SU-DHL-6 (cell line): ENCODE data around the gene ZFAND3.

Experiments used
- H2AFZ ChIP-seq: fragments of 200-600 bp; sonication (generic); 2 replicates; pipeline ENCODE4 v1.6.1; 2014; ENCODE audit warnings: low read depth, mild to moderate bottlenecking, moderate library complexity, mixed read lengths, antibody characterized with exemption, low read length; ENCODE audit not compliant: severe bottlenecking
- H3F3A ChIP-seq: fragments of 200-600 bp; shearing (Covaris generic); 2 replicates; pipeline ENCODE4 v1.6.0; 2016; ENCODE audit warnings: antibody characterized with exemption, mild to moderate bottlenecking; ENCODE audit not compliant: insufficient read depth
- H3K27ac ChIP-seq: fragments of 200-600 bp; sonication (generic); 2 replicates; pipeline ENCODE4 v1.5.1; 2016; ENCODE audit warnings: low read depth, mild to moderate bottlenecking, low read length, moderate library complexity, mixed read lengths
- H3K27me3 ChIP-seq: fragments of 200-600 bp; sonication (generic), shearing (Covaris generic); 2 replicates; pipeline ENCODE4 v1.6.0; 2014; ENCODE audit warnings: mild to moderate bottlenecking, low read length
- H3K36me3 ChIP-seq: fragments of 200-600 bp; sonication (generic); 2 replicates; pipeline ENCODE4 v1.6.1; 2014; ENCODE audit warnings: mild to moderate bottlenecking, low read length, mixed read lengths
- H3K4me2 ChIP-seq: fragments of 300-600, 200-600 bp; shearing (Covaris generic), sonication (generic); 2 replicates; pipeline ENCODE4 v1.6.0; 2014; ENCODE audit warnings: low read length, low read depth, mild to moderate bottlenecking; ENCODE audit not compliant: poor library complexity, severe bottlenecking
- H3K4me3 ChIP-seq: fragments of 200-600 bp; sonication (generic); 2 replicates; pipeline ENCODE4 v1.5.1; 2014; ENCODE audit warnings: antibody characterized with exemption, low read length, mild to moderate bottlenecking, mixed read lengths; ENCODE audit not compliant: insufficient read depth, poor library complexity, severe bottlenecking
- H3K79me2 ChIP-seq: fragments of 200-600 bp; sonication (generic); 2 replicates; pipeline ENCODE4 v1.6.1; 2014; ENCODE audit warnings: mild to moderate bottlenecking, low read length, moderate library complexity; ENCODE audit not compliant: insufficient read depth
- H3K9ac ChIP-seq: fragments of 200-600 bp; sonication (generic); 2 replicates; pipeline ENCODE4 v1.7.0; 2014; ENCODE audit warnings: mild to moderate bottlenecking, low read length
- H3K9me2 ChIP-seq: fragments of 200-600 bp; sonication (generic); replicated peaks from 2 replicates; pipeline ENCODE4 v1.6.1; 2014; ENCODE audit warnings: low read length; ENCODE audit not compliant: insufficient read depth
- H3K9me3 ChIP-seq: fragments of 200-600 bp; sonication (generic); 2 replicates; pipeline ENCODE4 v1.6.1; 2014; ENCODE audit warnings: low read length, mixed read lengths; ENCODE audit not compliant: insufficient read depth
- H4K20me1 ChIP-seq: fragments of 200-600 bp; sonication (generic); 2 replicates; pipeline ENCODE4 v1.6.1; 2014; ENCODE audit warnings: low read depth, mild to moderate bottlenecking, antibody characterized with exemption, low read length, moderate library complexity, mixed read lengths
- EZH2phosphoT487 ChIP-seq: fragments of 200-600 bp; sonication (generic), shearing (Covaris generic); conservative IDR thresholded peaks from 2 replicates; pipeline ENCODE4 v1.6.1; 2018; ENCODE audit warnings: mild to moderate bottlenecking, antibody characterized with exemption, low read length, moderate library complexity, mixed read lengths
- TF ChIP-seq, protein P1 (sequence below): fragments of 200-600 bp; sonication (generic); IDR thresholded peaks from one replicate; pipeline ENCODE4 v1.5.1; 2017; ENCODE audit warnings: antibody characterized with exemption, mild to moderate bottlenecking, low read length, moderate library complexity; ENCODE audit not compliant: insufficient read depth, poor library complexity, severe bottlenecking

ZFAND3 gene

GRCh38 chr6:38080360-38080759, 260.8 kb downstream of the ZFAND3 start:
- Histone ChIP-seq H3K27me3 (no peaks in the 10 kb centered on the region), H3K9me2 (no peaks in the 10 kb centered on the region), H3K4me2 (no peak overlapping the region), H3K9me3 (no peaks in the 10 kb centered on the region), H4K20me1 (no peaks in the 10 kb centered on the region), H3K79me2 (no peaks in the 10 kb centered on the region), H3K36me3 (no peaks in the 10 kb centered on the region), H3K4me3 (no peak overlapping the region), H3F3A (no peaks in the 10 kb centered on the region), H3K9ac (no peak overlapping the region), H2AFZ (no peak overlapping the region), H3K27ac (no peak overlapping the region)
- no peak for TF ChIP-seq EZH2phosphoT487
- TF ChIP-seq, protein P1, sequence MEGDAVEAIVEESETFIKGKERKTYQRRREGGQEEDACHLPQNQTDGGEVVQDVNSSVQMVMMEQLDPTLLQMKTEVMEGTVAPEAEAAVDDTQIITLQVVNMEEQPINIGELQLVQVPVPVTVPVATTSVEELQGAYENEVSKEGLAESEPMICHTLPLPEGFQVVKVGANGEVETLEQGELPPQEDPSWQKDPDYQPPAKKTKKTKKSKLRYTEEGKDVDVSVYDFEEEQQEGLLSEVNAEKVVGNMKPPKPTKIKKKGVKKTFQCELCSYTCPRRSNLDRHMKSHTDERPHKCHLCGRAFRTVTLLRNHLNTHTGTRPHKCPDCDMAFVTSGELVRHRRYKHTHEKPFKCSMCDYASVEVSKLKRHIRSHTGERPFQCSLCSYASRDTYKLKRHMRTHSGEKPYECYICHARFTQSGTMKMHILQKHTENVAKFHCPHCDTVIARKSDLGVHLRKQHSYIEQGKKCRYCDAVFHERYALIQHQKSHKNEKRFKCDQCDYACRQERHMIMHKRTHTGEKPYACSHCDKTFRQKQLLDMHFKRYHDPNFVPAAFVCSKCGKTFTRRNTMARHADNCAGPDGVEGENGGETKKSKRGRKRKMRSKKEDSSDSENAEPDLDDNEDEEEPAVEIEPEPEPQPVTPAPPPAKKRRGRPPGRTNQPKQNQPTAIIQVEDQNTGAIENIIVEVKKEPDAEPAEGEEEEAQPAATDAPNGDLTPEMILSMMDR: no peak

DNA sequence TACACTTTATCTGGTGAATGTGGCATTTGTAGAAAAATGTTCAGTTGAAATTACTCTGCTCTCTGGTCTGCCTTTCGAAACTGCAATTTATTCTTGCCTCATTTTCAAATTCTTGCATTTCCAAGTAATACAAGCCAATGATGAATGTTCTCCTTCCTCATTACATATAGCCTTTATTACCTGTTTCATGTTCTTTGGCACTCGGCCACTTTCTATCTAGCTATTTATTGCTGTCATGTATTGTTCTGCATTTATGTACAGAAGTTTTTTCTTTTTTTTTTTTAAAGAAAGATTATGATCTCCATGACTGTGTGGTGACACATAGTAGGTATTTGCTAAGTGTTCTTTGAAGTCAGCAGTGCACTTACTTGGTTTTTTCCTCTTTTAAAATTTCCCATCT, 261.4 kb downstream of the ZFAND3 start:
- H3K27me3 ChIP-seq: no peaks in the 10 kb centered on the region
- H4K20me1 ChIP-seq: no peaks in the 10 kb centered on the region
- no peaks in the 10 kb centered on the region for H3K79me2 ChIP-seq
- H3K4me2 ChIP-seq: no peak overlapping the region
- H3K9ac ChIP-seq: no peak overlapping the region
- H3F3A ChIP-seq: no peaks in the 10 kb centered on the region
- no peaks in the 10 kb centered on the region for H3K36me3 ChIP-seq
- H3K9me2 ChIP-seq: no peaks in the 10 kb centered on the region
- no peak overlapping the region for H3K4me3 ChIP-seq
- no peak overlapping the region for H3K27ac ChIP-seq
- H3K9me3 ChIP-seq: no peaks in the 10 kb centered on the region
- no peak for TF ChIP-seq EZH2phosphoT487
- TF ChIP-seq, protein P1: no peak
- no peak overlapping the region for H2AFZ ChIP-seq

DNA sequence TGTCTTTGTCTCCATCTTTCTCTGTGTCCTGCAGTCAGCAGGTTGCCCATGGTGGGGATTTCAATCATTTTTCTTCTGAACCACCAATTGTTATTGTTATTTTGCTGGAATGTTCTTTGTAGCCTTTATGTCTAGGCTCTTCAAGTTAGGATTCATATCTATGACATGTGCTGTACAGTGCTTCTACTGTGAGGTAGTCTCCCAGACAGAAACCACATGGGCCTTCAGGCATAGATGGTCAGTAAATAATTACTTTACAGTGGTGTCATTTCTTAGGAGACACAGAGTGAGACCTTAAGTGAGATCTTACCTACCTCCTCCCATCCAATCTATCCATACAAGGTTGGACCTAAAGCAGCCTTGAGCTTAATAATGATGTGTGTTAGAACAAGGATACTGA, 265.5 kb downstream of the ZFAND3 start:
- Histone ChIP-seq H3K79me2 (no peaks in the 10 kb centered on the region), H3K36me3 (no peaks in the 10 kb centered on the region)

More for the DNA sequence above, 265.5 kb downstream of the ZFAND3 start:
- Histone ChIP-seq H3F3A (no peaks in the 10 kb centered on the region), H3K9ac (no peak overlapping the region), H2AFZ (no peak overlapping the region), H3K4me3 (no peak overlapping the region), H3K4me2 (no peak overlapping the region), H3K27me3 (no peaks in the 10 kb centered on the region), H3K9me2 (no peaks in the 10 kb centered on the region), H4K20me1 (no peaks in the 10 kb centered on the region), H3K9me3 (no peaks in the 10 kb centered on the region), H3K27ac (no peak overlapping the region)
- TF ChIP-seq, protein P1: no peak
- TF ChIP-seq EZH2phosphoT487: no peak
